ENCODE data around the gene ESRRG.

Gene ESRRG

DNA sequence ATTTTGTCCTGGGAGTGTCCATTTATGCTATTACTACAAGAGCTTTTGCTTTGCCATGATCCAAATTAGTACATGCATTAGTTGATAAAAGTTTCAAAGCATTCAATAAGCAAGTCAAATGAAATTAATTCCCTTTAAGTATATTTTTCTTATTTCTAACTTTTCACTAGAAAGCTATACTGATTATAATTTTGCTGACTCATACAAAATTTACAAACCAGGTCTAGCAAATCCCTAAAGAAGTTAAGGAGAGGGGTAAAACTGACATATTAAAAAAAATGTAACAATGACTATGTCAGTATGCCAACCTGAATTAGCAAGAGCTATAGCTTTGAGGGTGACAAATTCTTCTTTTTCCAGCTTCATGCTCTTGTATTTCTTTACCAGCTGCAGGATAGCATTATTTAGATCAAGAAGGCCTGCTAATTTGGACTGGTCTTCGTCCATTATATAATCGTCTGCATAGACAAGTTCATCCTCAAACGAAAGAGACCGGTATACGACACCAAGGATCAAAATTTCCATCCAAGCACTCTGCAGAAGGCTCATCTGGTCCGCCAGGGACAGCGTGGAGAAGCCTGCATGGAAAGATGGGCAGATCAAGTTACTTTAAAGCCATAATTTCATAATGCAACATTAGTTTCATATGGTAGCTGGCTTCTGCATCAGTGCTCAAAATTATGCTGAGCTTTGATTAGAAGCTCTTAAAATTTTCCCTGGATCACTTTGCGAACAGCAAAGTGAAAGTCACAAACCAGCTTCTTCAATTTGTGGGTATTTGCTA lies 204.2 kb downstream of the ESRRG start:
- DNase-seq (ENCODE audit: low read depth, low spot score), result no peak

DNA sequence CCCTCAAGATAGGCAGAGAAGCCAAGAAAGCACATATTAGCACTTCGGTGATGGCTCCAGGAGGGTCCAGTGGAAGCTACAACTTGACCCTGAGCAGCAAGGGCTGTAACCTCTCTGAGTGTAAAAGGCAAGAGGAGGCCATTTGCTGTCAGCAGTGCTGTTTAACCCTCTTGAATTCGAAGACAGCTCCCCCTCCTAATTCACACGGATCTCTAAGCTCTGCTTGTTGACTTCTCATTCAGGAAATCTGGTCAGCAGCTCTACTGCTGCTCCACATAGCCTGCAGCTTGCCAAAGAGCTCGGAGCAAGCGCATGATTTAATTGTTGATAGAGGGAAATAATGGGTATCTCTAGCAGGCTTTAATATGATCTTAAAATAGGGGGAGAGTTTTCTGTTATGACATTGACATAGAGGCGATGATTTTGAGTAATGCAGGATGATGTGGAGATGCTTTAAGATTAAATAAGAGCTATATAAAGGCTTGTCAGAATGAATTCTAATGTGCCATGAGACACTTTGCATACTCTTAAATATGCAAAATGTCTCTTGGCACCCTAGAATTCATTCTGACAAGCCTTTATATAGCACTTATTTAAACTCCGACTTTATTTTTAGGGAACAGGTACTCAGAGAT lies 220.6 kb downstream of the ESRRG start:
- peak; percentile 12 for DNase-seq (ENCODE audit: low read depth, low spot score)

DNA sequence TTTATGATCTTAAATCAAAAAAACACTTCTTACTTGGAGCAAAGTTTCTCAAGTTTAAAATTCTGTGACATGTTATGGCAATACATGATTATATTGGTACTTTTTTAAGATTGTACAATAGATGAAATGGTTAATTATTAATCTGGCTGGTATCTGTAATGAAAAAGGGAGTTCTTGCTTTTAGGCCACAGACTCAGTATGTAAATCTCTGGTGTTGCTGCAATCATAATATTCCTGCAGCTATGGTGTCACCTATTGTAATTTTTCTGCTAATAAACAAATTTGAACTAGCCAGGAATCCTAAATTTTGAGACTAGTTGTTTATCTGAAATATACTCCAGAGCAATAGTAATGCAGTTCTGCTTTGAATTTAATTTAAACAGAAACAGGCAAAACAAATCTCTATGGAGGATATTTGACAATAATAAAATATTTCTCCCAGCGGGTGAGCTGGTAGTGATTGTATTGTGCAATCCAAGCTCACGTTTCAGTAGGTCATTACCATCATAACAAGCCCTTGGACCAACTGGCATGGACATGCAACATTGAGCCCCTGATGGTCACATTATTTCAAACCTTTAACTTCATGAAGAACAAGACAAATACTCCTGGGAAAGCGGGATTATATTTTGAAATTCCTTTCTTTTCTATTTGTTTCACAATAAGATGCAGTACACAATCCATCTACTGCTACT lies 222.8 kb downstream of the ESRRG start:
- no peak for DNase-seq (ENCODE audit: low read depth, low spot score)

DNA sequence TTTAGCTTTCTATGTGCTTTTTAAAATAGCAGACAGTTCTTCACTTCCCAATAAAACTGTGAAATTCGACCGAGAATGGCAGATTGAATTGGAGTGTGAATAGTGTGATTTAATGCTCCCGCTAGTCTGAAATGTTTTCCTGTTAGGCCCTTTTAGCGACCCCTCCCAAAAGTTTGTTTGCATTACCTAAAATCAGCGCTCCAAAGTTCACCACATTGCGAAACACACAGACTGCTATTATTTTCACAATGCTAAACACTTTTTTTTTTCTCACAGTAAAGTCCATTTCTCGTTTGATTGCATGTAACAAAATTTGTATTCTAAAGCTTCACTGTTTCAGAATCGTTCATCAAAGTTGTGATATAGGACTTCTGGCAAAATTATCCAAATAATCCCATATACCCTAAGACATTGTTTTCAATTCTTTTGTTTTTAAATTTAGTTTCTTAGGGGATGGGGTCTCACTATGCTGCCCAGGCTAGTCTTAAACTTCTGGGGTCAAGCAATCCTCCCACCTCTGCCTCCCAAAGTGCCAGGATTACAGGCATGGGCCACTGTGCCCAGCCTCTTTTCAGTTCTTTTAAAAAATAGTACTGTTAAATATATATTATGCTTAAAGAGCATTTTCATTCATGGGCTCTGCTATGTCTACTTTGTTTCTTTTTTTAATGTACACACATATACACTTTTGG lies 223.5 kb downstream of the ESRRG start:
- DNase-seq (ENCODE audit: low read depth, low spot score), result no peak

DNA sequence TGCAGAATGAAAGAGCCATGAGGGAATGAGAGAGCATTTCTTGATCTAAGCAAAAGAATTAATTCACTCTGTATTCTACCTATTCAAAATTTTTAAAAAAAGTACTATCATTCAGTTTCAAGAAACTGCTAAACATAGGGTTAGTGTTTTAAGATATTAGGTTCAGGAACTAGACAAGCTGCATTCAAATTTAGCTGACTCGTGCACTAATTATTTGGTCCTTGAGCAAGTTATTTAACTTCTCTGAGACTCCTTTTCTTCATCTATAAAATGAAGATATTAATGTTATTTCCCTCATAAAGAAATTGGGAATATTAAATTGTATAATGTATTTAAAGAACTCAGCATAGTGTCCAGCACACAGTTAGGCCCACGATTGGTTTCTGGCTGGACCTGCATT lies 225.0 kb downstream of the ESRRG start:
- no peak for DNase-seq (ENCODE audit: low read depth, low spot score)

DNA sequence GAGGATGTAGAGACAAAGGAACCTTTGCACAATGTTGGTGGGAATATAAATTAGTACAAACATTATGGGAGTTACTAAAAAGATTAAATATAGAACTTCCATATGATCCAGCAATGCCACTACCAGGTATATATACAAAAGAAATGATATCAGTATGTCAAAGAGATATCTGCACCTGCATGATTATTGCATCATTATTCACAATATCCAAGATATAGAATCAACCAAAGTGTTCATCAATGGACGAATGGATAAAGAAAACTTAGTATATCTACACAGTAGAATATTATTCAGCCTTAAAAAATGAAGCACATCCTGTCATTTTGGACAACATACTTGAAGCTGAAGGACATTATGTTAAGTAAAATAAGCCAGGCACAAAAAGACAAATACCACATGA lies 238.2 kb downstream of the ESRRG start:
- no peak for DNase-seq (ENCODE audit: low read depth, low spot score)

DNA sequence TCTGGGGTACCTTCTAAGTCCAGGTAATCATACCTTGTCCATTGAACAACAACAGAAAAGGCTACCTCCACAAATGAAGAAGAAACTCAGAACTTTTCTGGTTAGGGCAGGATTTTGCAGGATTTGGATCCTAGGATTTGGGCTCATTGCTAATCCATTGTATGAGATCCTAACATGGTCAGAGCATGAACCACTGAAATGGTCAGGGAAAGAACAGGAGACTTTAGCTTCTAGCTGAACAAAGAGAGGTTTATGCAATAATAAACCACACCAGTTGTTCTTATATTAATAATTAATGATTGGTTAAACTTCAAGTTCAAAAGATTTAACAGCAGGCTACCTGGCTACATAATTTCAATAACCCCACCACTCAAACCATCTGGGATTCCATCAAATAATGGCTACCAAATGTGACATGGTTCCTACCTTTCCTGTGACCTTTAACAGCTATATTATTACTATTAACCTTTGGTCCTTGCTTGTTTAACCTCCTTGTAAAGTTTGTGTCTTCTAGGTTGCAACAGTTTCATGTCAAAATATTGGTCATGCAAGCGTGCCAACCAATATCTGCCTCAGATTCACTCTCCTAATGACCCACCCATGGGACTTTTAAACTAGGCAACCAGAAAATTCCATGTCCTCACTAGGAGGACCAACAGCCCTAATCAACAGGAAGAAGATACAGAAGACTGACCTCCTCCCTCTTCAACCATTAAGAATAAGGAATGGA lies 239.4 kb downstream of the ESRRG start:
- DNase-seq (ENCODE audit: low read depth, low spot score), result no peak

DNA sequence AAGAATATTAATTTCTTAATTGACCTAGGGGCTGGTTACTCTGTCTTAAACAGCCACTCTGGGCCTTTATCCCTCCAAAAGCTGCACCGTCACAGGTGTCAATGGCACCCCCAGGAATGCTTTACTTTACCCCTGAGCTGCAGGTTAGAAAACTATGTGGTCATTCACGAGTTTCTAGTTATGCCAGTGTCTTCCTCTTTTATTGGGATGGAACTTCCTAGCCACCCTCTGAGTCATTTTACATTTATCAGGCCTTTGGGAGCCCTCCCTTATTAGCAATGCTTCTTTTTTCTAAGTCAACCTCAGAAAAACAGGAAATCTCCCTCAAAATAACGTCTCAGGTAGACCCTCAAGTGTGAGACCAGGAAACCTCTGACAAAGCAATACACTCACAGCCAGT lies 240.6 kb downstream of the ESRRG start:
- DNase-seq (ENCODE audit: low read depth, low spot score), result no peak

DNA sequence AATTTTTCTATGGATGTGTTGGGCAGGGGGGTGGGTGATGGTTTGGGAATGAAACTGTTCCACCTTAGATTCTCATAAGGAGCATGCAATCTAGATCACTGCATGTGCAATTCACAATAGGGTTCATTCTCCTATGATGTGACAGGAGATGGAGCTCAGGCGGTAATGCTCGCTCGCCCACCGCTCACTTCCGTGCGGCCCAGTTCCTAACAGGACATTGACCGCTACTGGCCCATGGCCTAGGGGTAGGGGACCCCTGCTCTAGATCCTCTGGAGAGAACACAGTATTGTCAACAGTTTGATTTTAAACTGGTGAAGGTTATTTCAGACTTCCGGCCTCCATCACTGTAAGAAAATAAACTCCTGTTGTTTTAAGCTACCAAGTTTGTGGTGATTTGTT lies 245.0 kb downstream of the ESRRG start:
- no peak for DNase-seq (ENCODE audit: low read depth, low spot score)

DNA sequence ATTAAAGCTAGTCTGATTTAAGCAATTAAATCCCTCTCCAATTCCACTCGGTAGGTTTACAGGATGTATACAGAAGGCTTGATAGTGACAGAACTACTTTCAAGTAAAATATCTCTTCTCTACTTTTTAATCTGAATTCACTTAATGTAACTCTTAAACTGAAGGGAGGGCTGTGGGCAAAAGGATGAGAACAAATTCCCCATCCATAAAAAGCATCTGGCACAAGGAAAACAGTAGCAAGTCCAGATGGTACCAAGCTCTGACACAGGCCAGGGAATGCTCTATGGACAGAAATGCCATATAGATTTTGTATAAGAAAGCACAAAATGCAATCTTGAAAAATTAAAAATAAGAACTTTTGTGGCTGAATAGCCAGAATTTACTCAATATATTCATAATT lies 246.9 kb downstream of the ESRRG start:
- no peak for DNase-seq (ENCODE audit: low read depth, low spot score)

DNA sequence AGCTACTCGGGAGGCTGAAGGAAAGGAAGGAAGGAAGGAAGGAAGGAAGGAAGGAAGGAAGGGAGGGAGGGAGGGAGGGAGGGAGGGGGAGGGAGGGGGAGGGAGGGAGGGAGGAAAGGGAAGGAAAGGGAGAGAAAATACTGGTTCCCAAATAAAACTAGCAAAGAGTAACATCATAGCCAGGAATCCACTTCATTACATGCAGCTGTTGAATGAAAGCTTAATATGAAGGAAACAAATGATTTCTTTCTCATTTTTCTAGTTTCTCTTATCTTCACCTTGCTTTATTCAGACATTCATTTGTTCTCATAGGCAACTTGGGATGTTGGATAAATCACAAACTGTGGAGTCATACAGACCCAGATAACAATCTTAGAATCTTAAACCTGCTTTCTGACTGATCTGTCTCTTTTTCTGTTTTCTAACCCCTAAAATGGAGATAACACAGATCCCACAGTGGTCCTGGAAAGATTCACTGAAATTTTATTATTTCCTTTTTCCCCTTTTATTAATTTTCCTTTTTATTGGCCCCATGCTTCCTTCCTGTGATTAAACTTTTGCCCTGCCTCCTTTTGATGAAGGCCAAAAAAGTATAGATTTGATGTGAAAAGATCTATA lies 247.5 kb downstream of the ESRRG start:
- DNase-seq (ENCODE audit: low read depth, low spot score), result no peak

DNA sequence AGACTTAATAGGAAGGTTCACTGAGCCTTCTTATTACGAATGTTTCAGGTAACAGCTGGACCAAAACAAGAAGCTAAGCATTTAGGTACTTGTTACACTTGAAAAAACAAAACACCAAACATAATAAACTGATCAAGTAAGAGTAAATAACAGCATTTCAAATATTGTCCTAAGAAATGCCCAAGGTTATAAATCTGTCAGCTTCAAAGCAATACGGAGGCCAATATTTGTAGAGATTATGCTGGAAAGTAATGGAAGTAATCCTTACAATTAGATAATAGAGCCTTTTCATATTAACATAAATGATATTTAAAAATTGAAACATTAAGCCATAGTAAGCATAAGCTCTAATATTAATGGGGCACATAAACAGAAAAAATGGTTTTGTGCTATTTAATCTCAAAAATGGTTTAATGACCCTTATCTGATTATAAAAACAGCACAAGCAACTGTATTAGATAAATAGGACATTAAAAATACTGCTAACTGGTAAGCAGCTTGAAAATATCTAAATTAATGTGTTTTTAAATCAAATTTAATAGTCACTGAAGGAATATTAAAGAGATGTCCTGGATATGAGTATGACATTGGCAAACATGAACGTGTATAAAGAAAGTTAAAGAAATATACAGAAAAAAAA lies 256.9 kb downstream of the ESRRG start:
- no peak for DNase-seq (ENCODE audit: low read depth, low spot score)

DNA sequence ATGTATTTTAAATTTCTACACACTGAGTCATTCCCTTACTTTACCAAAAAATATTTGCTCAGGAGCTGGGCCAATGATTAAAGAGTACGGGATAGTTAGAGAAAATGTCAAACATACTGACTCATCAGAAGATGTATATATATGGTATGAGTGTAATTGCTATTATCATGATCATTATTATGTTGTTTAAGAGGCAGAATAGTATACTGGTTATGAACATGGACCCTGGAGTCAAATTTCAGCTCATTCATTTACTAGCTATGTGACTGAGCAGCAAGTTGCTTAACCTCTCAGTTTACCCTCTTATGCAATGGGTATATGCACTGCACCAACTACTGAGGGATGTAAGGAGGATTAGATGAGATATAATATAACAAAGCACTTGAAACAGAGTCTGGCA lies 258.7 kb downstream of the ESRRG start:
- DNase-seq (ENCODE audit: low read depth, low spot score), result no peak

DNA sequence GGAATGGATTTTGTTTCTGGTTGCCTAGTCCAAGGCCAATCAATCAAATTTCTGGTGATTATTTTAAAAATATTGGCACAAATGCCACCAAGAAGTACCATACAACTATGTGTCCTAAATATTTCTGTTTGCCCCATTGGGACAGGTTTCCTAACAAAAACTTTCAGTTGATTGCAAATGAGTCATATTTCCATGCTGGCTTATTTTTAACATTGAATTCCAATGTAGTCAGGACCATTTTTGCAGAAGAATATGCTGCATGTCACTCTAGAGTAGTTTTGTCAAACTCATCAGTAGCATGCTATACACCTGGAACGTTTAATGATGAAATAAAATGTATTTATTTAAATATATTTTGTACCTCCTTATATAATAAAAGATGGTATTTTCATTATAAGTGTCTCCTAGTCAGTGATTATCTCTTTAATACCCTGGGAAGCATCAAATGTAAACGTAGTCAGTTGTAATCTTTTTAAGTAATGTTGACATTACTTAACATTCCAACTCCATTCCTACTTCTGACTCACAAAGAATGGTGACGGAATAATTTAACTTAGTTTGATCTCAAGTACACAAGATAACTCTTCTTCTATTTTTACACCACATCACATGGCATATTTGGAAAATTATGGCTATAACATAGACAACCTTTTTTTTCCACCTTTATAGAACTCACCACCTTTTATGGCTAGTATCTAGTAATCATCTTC lies 261.0 kb downstream of the ESRRG start:
- DNase-seq (ENCODE audit: low read depth, low spot score), result no peak

DNA sequence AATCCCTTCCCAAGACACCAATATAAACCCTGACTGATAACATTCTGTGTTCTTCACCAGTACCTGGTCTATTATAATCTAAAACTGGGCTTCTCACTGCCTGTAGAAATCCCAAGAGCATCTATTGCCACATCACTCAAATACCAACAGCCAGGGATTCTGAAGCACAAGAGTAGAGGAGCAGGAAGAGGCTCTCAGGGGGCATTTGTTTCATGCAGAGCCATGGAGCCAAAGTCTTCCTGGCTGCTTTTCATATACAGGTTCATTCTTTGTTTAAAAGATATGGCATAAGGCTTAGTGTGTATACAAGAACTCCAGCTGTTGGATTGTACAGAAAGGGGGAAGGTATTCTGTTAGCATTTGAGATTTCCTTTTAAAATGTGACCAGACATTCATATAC lies 261.8 kb downstream of the ESRRG start:
- DNase-seq (ENCODE audit: low read depth, low spot score), result no peak

DNA sequence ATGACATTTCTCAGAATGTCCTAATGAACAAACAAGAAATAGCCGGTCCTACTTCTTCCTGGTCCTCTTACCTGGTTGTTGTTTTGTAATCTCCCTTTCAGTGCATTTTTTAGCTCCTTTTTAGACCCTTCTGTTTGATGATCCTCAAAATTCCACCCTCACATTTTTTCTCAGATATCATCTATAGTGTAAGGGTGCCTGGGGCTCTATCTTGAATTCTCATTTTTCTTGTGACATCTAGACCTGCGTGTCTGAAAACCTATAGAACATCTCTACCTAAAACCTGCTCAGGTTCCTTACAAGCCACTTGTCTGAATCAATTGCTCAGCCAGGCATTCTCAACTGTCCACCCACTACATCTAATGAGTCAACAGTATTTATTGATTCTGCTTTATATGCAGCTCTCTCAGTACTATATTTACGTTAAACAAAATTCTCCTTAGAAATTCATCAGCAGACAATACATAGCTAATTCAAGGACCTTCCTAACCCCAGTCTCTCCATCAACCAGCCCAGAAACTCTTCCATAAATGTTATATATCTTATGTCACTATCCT lies 263.5 kb downstream of the ESRRG start:
- no peak for DNase-seq (ENCODE audit: low read depth, low spot score)

DNA sequence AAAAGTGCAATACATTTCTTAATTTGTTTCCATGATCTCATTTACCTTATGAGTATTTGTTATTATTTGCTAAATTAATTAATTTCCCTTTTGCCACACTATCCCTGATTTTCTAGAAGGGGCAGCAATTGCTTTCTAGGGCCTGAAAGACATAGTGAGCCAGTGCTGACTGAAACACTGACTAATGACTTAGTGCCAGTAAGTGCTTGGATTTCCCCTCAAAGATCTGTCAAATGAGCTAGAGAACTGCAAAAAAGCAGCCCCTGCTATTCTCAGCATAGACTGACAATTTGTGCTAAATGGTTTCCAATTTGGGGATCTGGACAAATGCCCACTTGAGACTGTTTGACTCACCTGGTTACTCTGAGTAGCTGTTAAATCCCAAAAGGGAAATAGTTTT lies 264.4 kb downstream of the ESRRG start:
- DNase-seq (ENCODE audit: low read depth, low spot score), result no peak

DNA sequence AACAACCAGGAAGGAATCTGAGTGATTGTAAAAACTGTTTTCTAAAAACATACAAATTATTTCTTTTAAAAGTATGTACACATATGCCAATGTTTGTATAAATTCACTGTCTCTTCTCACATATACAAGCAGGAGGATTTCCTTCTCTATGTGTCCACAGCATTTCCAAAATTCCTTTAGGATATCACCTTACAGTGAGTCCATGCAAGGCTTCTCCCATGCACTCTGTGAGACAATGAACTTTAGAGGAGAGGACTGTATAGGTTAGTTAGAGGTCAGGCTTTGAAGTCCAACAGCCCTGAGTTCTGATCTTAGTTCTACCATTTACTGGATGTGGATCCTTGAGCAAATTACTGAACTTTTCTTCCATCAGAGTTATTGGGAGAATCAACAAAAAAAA lies 265.9 kb downstream of the ESRRG start:
- no peak for DNase-seq (ENCODE audit: low read depth, low spot score)

DNA sequence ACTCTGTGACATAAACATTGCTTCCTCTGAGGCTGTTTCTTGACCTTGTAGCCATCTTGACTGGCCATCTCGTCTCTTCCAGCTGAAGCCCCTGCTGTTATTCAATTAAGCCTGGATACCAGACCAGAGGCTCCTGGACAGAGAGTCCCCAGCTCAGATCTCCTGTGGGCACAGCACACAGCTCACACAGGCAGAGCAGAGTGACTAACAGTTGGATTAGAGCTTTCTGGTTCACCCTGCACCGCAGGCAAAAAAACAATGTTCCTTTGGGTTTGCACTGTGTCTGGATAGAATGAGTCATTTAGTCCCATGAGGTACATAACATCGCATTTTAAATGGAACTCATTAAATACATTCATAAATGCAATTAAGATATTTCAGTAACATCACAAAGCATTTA lies 266.5 kb downstream of the ESRRG start:
- no peak for DNase-seq (ENCODE audit: low read depth, low spot score)

DNA sequence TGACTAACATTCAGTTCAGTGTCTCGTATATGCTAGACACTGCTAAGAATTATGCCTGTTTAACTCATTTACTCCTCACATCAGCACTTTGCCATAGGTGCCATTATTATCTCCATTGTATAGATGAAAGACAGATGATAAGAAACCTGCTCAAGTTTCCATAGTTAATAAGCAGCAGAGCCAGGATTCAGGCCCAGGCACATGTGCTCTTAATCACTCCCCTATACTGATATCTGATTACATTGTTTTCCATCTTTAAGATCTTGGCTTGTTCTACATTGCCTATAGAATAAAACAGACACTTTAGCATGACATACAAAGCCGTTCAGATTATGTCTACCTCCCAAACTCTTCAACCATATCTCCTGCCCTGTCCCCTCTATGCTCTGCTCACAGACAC lies 269.5 kb downstream of the ESRRG start:
- no peak for DNase-seq (ENCODE audit: low read depth, low spot score)

Measured in iPS DF 19.7 (cell line).